KMS-11 (cell line): ENCODE measurements around the gene PLXND1.

Experiments used
- H2AFZ ChIP-seq: fragments of 200-600 bp; sonication (generic); 2 replicates; pipeline ENCODE4 v1.6.1; 2016; ENCODE audit warnings: antibody characterized with exemption, mixed run types, low read depth
- H3K27ac ChIP-seq: fragments of 200-600 bp; sonication (generic); 2 replicates; pipeline ENCODE4 v1.6.1; 2016; ENCODE audit warnings: mild to moderate bottlenecking, mixed run types
- H3K27me3 ChIP-seq: fragments of 200-600 bp; sonication (generic); 2 replicates; pipeline ENCODE4 v1.6.1; 2017; ENCODE audit warnings: mild to moderate bottlenecking, low read depth, mixed run types, moderate library complexity; ENCODE audit not compliant: insufficient read depth
- H3K36me3 ChIP-seq: fragments of 200-600 bp; sonication (generic); 2 replicates; pipeline ENCODE4 v1.6.1; 2017; ENCODE audit warnings: mild to moderate bottlenecking, mixed run types; ENCODE audit not compliant: insufficient read depth
- H3K4me1 ChIP-seq: fragments of 200-600 bp; sonication (generic); 2 replicates; pipeline ENCODE4 v1.6.1; 2016; ENCODE audit warnings: mild to moderate bottlenecking, low read depth, mixed run types; ENCODE audit not compliant: poor library complexity, severe bottlenecking
- H3K4me2 ChIP-seq: fragments of 200-600 bp; sonication (generic); 2 replicates; pipeline ENCODE4 v1.7.0; 2016; ENCODE audit warnings: mild to moderate bottlenecking, mixed run types
- H3K4me3 ChIP-seq: fragments of 200-600 bp; sonication (generic); IDR thresholded peaks from 2 replicates; pipeline ENCODE4 v1.6.1; 2017; ENCODE audit warnings: low read depth, low read length, mixed read lengths; ENCODE audit not compliant: insufficient read depth
- H3K79me2 ChIP-seq: fragments of 200-600 bp; sonication (generic); 2 replicates; pipeline ENCODE4 v1.6.1; 2016; ENCODE audit warnings: low read depth, mixed run types; ENCODE audit not compliant: insufficient read depth
- H3K9ac ChIP-seq: fragments of 200-600 bp; sonication (generic); 2 replicates; pipeline ENCODE4 v1.6.1; 2016; ENCODE audit warnings: mild to moderate bottlenecking, mixed run types
- H4K20me1 ChIP-seq: fragments of 200-600 bp; sonication (generic); 2 replicates; pipeline ENCODE4 v1.6.1; 2016; ENCODE audit warnings: mild to moderate bottlenecking, mixed run types; ENCODE audit not compliant: insufficient read depth
- CTCF ChIP-seq: fragments of 200-600 bp; sonication (generic); conservative IDR thresholded peaks from 2 replicates; pipeline ENCODE4 v1.6.1; 2017; ENCODE audit warnings: low read depth, mild to moderate bottlenecking, antibody characterized with exemption, low read length, moderate library complexity, mixed read lengths

The PLXND1 gene

GRCh38 chr3:129575233-129575996, 31.1 kb downstream of the PLXND1 start:
- no peak for TF ChIP-seq CTCF
- Histone ChIP-seq H3K36me3 (no peaks in the 10 kb centered on the region), H3K27me3 (no peaks in the 10 kb centered on the region), H3K79me2 (no peaks in the 10 kb centered on the region), H3K4me3 (no peak overlapping the region), H3K9ac (no peak overlapping the region), H2AFZ (no peak overlapping the region), H3K27ac (peak overlapping the region; percentile 99), H3K4me1 (peaks cover 40% of the 10 kb centered on the region), H3K4me2 (peak overlapping the region; percentile 89), H4K20me1 (no peaks in the 10 kb centered on the region)

- Histone ChIP-seq H3K4me2 (no peak overlapping the region), H3K4me1 (peaks cover 40% of the 10 kb centered on the region), H4K20me1 (no peaks in the 10 kb centered on the region), H3K9ac (no peak overlapping the region), H3K27ac (no peak overlapping the region), H3K36me3 (no peaks in the 10 kb centered on the region), H2AFZ (no peak overlapping the region), H3K4me3 (no peak overlapping the region), H3K27me3 (no peaks in the 10 kb centered on the region), H3K79me2 (no peaks in the 10 kb centered on the region)
- no peak for TF ChIP-seq CTCF
Measured at GRCh38 chr3:129574206-129574605, 32.3 kb downstream of the PLXND1 start.

GRCh38 chr3:129573493-129573892, 33.0 kb downstream of the PLXND1 start:
- Histone ChIP-seq H3K27me3 (no peaks in the 10 kb centered on the region), H3K79me2 (no peaks in the 10 kb centered on the region), H4K20me1 (no peaks in the 10 kb centered on the region), H3K36me3 (no peaks in the 10 kb centered on the region), H3K4me2 (no peak overlapping the region), H3K4me3 (no peak overlapping the region), H3K9ac (no peak overlapping the region), H3K4me1 (peaks cover 38% of the 10 kb centered on the region), H3K27ac (no peak overlapping the region), H2AFZ (no peak overlapping the region)
- no peak for TF ChIP-seq CTCF

GRCh38 chr3:129572603-129573002, 33.9 kb downstream of the PLXND1 start:
- Histone ChIP-seq H3K4me2 (no peak overlapping the region), H3K9ac (no peak overlapping the region), H3K79me2 (no peaks in the 10 kb centered on the region), H3K4me3 (no peak overlapping the region), H4K20me1 (no peaks in the 10 kb centered on the region), H3K27me3 (no peaks in the 10 kb centered on the region), H3K36me3 (no peaks in the 10 kb centered on the region), H3K27ac (no peak overlapping the region), H3K4me1 (peaks cover 29% of the 10 kb centered on the region), H2AFZ (no peak overlapping the region)
- no peak for TF ChIP-seq CTCF
